K562 (cell line): Measurements from ENCODE around the gene MYO15A. TPM values are rescaled to one million over a fixed set of nuclear protein-coding genes. Genes with fewer than 3 reads are reported as not detected.

ENCODE experiments used
- BCLAF1 ChIP-seq, 2 experiments: fragments of 450-650 bp in 1 of 2; IDR thresholded peaks; 2 replicates each; pipeline ENCODE4 v1.6.1; 2011 to 2017; ENCODE audit warnings: low read depth in 2 of 2, antibody characterized with exemption in 1 of 2, borderline replicate concordance in 1 of 2, low read length in 1 of 2, mild to moderate bottlenecking in 1 of 2, mixed read lengths in 1 of 2; ENCODE audit not compliant: control insufficient read depth in 1 of 2
- BRF2 ChIP-seq: IDR thresholded peaks from 3 replicates; pipeline ENCODE4 v1.6.1; 2011; ENCODE audit warnings: borderline replicate concordance, mild to moderate bottlenecking; ENCODE audit not compliant: insufficient read length, insufficient read depth
- CBX2 ChIP-seq: fragments of 200-600 bp; sonication (generic); IDR thresholded peaks from one replicate; pipeline ENCODE4 v1.6.1; 2012; ENCODE audit warnings: mild to moderate bottlenecking, low read length, inconsistent platforms; ENCODE audit not compliant: insufficient read depth, poor library complexity, severe bottlenecking
- CBX3 ChIP-seq, 2 experiments: IDR thresholded peaks; 1 replicate in 1 of 2; 2 replicates in 1 of 2; pipeline ENCODE4 v1.6.1; 2012; ENCODE audit warnings: inconsistent platforms in 2 of 2, low read length in 2 of 2, borderline replicate concordance in 1 of 2, control low read depth in 1 of 2
- CC2D1A ChIP-seq: fragments of 450-650 bp; IDR thresholded peaks from 2 replicates; pipeline ENCODE4 v1.6.1; 2017; ENCODE audit warnings: mild to moderate bottlenecking
- ELF4 ChIP-seq: fragments of 450-650 bp; formaldehyde crosslinking; IDR thresholded peaks from 2 replicates; pipeline ENCODE4 v1.4.0; 2022; ENCODE audit warnings: missing genetic modification characterization
- LCOR ChIP-seq: sonication (generic); formaldehyde crosslinking; IDR thresholded peaks from 2 replicates; pipeline ENCODE4 v1.8.0; 2022; ENCODE audit warnings: mild to moderate bottlenecking, missing genetic modification reagents
- MBD1 ChIP-seq: fragments of 250-450 bp; sonication (Bioruptor Pico); IDR thresholded peaks from 2 replicates; pipeline ENCODE4 v1.8.0; 2022; ENCODE audit warnings: inconsistent platforms
- MECOM ChIP-seq: fragments of 250-450 bp; sonication (Bioruptor Pico); IDR thresholded peaks from 2 replicates; pipeline ENCODE4 v1.8.0; 2022; ENCODE audit warnings: inconsistent platforms
- MEF2A ChIP-seq: IDR thresholded peaks from 2 replicates; pipeline ENCODE4 v1.6.1; 2011; ENCODE audit warnings: low read depth, mild to moderate bottlenecking, low read length, moderate library complexity; ENCODE audit not compliant: control insufficient read depth
- MTA2 ChIP-seq: fragments of 450-650 bp; IDR thresholded peaks from 2 replicates; pipeline ENCODE4 v1.6.1; 2016; ENCODE audit warnings: low read depth
- RCOR1 ChIP-seq, 2 experiments: IDR thresholded peaks; 2 replicates each; pipeline ENCODE4 v1.6.1; 2012; ENCODE audit warnings: low read depth in 2 of 2, low read length in 2 of 2, borderline replicate concordance in 1 of 2, improper control_type of control experiment in 1 of 2
- SAFB2 ChIP-seq: fragments of 200-400 bp; formaldehyde crosslinking; IDR thresholded peaks from 2 replicates; pipeline ENCODE4 v1.6.1; 2018; ENCODE audit warnings: borderline replicate concordance, low read length, low read depth, moderate library complexity; ENCODE audit not compliant: severe bottlenecking
- SIN3A ChIP-seq, 2 experiments: fragments of 150-350 bp in 1 of 2; IDR thresholded peaks; 2 replicates each; pipeline ENCODE4 v1.6.1; 2011 to 2016; ENCODE audit warnings: borderline replicate concordance in 2 of 2, low read depth in 2 of 2, low read length in 2 of 2, mild to moderate bottlenecking in 2 of 2, moderate library complexity in 2 of 2; ENCODE audit not compliant: control insufficient read depth in 1 of 2
- ZFP36 ChIP-seq: fragments of 150-350 bp; IDR thresholded peaks from 2 replicates; pipeline ENCODE4 v1.6.1; 2018; ENCODE audit warnings: low read length, low read depth; ENCODE audit not compliant: partially characterized antibody
- ZNF197 ChIP-seq: fragments of 200-800 bp; sonication (Bioruptor generic); IDR thresholded peaks from 2 replicates; pipeline ENCODE4 v1.6.1; 2016; ENCODE audit warnings: low read depth, missing genetic modification characterization, missing compliant biosample characterization
- polyA plus RNA-seq, 8 experiments: library from polyadenylated mRNA; depleted of rRNA in 4 of 8; stranded (reverse) in 5 of 8; unstranded in 3 of 8; fragments of >200 nt; fragmentation: Nextera tagmentation in 2 of 8; fragmentation: Illumina TruSeq in 1 of 8; extraction: Ambion mirVana in 2 of 8; extraction: Trizol in 1 of 8; gene quantifications; 2 replicates each; pipeline versions ENCODE4 v1.2.1 to v1.2.3, GENCODE V29; 2011 to 2014; ENCODE audit warnings: inconsistent platforms in 1 of 8, missing spikeins in 1 of 8
- total RNA-seq, 7 experiments: library from RNA; depleted of rRNA in 6 of 7; stranded (reverse); fragments of >200 nt in 6 of 7; fragmentation: Illumina TruSeq in 2 of 7; extraction: Trizol in 2 of 7; gene quantifications; 2 replicates each; pipeline versions ENCODE4 v1.2.1 to v1.2.3, GENCODE V29; 2011 to 2021; ENCODE audit warnings: low replicate concordance in 1 of 7
- TF ChIP-seq, protein P1 (sequence below): fragments of 250-450 bp; sonication (Bioruptor Pico); IDR thresholded peaks from 2 replicates; pipeline ENCODE4 v1.4.0; 2020; ENCODE audit warnings: borderline replicate concordance
- TF ChIP-seq, protein P2 (sequence below): fragments of 450-650 bp; formaldehyde crosslinking; IDR thresholded peaks from 2 replicates; pipeline ENCODE4 v1.4.0; 2022; ENCODE audit warnings: mild to moderate bottlenecking, moderate library complexity

MYO15A gene
- total and polyA plus RNA-seq, 9 of the 15 experiments (the other 6 are each of a cell fraction or from before 2014, with no cell fraction given), result 0.05 to 0.88 (median 0.14) TPM; not detected in 1

DNA sequence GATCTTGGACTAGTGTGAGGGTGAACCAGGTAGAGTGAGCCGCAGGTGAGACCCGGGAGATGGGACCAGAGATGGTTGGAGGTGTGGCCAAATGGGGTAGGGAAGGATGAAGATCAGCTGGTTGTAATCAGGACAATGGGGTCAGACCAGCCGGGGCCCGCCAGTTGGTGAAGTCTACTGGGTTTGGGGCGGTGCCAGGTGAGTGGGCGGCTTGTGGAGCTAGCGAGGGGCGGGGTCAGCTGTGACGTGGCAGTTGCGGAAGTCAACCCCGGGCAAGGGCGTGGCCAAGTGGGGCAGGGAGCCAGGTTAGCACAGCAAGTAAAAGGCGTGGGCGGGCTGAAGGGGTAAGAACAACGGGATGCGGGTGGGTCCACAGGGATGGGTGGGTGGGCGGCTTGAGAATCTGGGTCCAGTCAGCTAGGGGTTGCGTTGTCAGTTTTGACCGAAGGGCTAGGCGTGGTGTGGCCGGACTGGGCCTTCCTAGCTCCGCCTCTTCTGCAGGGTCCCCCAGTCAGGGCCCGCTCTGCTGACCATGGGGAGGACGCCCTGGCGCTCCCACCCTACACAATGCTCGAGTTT is 49.6 kb downstream of the MYO15A start (continued):
- TF ChIP-seq SAFB2 (no peak), CBX2 (no peak), MBD1 (CRISPR knock-in tag) (no peak), SIN3A (IDR thresholded peaks at IDR 0.05; ENCODE audit: borderline replicate concordance in 2 of 2, control insufficient read depth in 1 of 2, low read depth in 2 of 2, low read length in 2 of 2) (no peak), CC2D1A (no peak), RCOR1 (IDR thresholded peaks at IDR 0.05; ENCODE audit: borderline replicate concordance in 1 of 2, low read depth in 2 of 2, low read length in 2 of 2) (no peak), MTA2 (no peak), LCOR (no peak), ELF4 (CRISPR knock-in tag) (no peak), MECOM (no peak), ZFP36 (no peak), CBX3 (IDR thresholded peaks at IDR 0.05; ENCODE audit: borderline replicate concordance in 1 of 2, low read length in 2 of 2) (no peak), MEF2A (no peak), ZNF197 (no peak), BCLAF1 (IDR thresholded peaks at IDR 0.05; ENCODE audit: borderline replicate concordance in 1 of 2, control insufficient read depth in 1 of 2, low read depth in 2 of 2, low read length in 1 of 2) (no peak), BRF2 (no peak)
- TF ChIP-seq, protein P1, sequence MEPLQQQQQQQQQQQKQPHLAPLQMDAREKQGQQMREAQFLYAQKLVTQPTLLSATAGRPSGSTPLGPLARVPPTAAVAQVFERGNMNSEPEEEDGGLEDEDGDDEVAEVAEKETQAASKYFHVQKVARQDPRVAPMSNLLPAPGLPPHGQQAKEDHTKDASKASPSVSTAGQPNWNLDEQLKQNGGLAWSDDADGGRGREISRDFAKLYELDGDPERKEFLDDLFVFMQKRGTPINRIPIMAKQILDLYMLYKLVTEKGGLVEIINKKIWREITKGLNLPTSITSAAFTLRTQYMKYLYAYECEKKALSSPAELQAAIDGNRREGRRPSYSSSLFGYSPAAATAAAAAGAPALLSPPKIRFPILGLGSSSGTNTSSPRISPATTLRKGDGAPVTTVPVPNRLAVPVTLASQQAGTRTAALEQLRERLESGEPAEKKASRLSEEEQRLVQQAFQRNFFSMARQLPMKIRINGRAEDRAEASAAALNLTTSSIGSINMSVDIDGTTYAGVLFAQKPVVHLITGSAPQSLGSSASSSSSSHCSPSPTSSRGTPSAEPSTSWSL (CRISPR knock-in tag), result no peak
- TF ChIP-seq, protein P2, sequence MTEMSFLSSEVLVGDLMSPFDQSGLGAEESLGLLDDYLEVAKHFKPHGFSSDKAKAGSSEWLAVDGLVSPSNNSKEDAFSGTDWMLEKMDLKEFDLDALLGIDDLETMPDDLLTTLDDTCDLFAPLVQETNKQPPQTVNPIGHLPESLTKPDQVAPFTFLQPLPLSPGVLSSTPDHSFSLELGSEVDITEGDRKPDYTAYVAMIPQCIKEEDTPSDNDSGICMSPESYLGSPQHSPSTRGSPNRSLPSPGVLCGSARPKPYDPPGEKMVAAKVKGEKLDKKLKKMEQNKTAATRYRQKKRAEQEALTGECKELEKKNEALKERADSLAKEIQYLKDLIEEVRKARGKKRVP (CRISPR knock-in tag), result no peak
